ENCODE data around the gene TK2.
"Not testable (repeated sequence)": the region's sequence is repeated elsewhere in the genome, so short reads cannot be mapped to it uniquely, and the experiment has no call there.

The TK2 gene

DNA sequence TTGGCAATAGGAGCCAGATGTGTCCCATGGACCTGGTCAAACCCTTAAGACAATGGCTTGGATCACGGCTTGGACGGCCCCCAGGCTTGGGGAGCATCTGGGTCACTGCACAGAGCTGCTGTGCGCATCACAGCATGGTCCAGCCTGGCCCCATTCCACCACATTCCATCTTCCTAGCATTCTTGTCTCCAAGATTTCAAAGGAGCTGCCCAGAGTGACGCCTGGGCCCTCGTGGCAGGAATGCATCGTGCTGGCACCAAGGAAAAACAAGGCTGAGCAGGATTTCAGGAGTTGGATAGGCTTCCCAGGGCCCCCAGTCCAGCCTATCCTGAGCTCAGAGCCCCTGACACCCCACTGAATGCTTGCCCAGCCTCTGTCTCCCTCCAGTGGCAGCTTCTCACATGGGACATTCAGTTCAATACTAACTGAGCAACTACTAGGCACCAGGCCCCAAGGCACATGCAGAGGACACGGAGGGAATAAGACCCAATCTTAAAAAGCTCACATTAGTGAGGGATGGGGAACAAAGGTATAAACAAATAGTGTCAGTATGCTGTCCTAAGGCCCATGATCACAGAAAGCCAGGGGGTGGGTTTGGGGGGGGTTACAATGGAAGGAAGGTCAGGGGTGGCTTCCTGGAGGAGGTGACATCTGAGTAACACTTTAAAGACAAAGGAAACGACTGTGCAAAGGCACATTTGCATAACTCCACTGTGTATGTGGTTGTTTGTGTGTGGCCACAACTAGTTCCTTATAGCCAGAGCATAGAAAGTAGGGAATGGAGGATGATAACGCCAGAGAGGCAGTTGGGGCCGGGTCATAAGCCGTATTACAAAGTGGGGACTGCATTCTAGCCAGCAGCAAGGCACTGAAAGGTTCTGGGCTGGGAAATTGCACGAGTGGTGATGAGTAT, 34.1 kb downstream of the TK2 start:
- ATAC-seq (ENCODE audit: low read depth) (no peak), DNase-seq (ENCODE audit: low spot score in 2 of 2) (no peak)
- H3K4me3 Mint-ChIP-seq = peak overlapping the region; percentile 87
- no peaks in the 10 kb centered on the region for H3K27me3 Mint-ChIP-seq
- H3K4me1 Mint-ChIP-seq = peaks cover 44% of the 10 kb centered on the region
- H3K9me3 Mint-ChIP-seq = no peaks in the 10 kb centered on the region
- no peaks in the 10 kb centered on the region for H3K36me3 Mint-ChIP-seq
- peak overlapping the region; percentile 100 for H3K27ac Mint-ChIP-seq

DNA sequence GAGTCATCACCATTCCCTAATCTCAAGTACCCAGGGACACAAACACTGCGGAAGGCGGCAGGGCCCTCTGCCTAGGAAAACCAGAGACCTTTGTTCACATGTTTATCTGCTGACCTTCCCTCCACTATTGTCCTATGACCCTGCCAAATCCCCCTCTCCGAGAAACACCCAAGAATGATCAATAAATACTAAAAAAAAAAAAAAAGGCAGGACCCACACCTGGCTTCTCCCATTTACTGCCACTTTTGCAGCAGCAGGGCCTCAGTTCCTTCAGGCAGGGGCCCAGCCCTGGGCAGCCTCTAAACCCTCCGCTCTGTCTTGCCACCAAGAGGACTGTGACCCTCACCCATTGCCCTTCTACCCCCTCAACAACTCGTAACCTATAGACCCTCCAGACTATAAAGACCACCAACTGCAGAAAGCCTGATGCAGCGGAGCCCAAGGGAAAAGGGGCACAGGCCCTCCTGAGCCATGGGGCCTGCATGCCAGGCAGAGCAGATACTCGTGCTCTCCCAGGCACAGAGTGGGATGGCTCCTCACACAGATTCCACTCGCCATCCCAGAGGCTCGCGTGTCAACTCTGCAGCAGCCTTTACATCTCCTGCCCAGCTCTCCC, 34.8 kb downstream of the TK2 start:
- not testable (repeated sequence) for H3K36me3 Mint-ChIP-seq; H3K4me3 Mint-ChIP-seq; ATAC-seq (ENCODE audit: low read depth); H3K27me3 Mint-ChIP-seq; DNase-seq (ENCODE audit: low spot score in 2 of 2); H3K27ac Mint-ChIP-seq; H3K9me3 Mint-ChIP-seq
- peaks cover 39% of the 10 kb centered on the region for H3K4me1 Mint-ChIP-seq

DNA sequence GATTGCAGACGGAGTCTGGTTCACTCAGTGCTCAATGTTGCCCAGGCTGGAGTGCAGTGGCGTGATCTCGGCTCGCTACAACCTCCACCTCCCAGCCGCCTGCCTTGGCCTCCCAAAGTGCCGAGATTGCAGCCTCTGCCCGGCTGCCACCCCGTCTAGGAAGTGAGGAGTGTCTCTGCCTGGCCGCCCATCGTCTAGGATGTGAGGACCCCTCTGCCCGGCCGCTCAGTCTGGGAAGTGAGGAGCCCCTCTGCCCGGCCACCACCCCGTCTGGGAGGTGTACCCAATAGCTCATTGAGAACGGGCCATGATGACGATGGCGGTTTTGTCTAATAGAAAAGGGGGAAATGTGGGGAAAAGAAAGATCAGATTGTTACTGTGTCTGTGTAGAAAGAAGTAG, 35.5 kb downstream of the TK2 start:
- not testable (repeated sequence) for ATAC-seq (ENCODE audit: low read depth); DNase-seq (ENCODE audit: low spot score in 2 of 2); H3K9me3 Mint-ChIP-seq; H3K36me3 Mint-ChIP-seq; H3K4me3 Mint-ChIP-seq; H3K27me3 Mint-ChIP-seq; H3K27ac Mint-ChIP-seq
- peaks cover 32% of the 10 kb centered on the region for H3K4me1 Mint-ChIP-seq

DNA sequence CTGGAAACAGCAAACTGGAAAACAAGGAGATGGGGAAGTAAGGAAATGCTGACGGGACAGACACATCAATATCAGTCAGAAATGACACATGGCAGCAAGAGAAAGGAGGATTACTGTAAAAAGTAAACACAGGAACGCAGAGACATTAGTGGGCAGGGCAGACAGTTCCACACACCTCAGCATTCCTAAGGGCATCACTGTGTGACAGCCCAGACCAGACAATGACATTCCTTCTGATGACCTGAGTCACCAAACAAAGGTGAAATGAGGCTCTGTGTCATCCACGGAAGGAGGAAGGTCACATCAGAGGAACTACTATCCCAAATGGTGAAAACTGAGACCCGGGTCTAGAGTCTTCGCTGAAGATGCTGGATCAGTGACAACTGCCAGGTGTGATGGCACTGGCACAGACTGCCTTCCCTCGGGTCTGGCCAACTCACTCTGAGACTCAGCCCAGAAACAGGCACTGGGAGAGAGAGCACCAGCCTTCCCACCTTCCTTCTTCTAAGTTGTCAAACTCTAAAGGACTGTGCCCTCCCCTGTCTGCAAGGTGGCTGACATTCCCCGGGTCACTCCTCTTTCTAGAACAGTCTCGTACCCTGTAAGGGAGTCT, 36.7 kb downstream of the TK2 start:
- H3K36me3 Mint-ChIP-seq = no peaks in the 10 kb centered on the region
- peak overlapping the region; percentile 43 for H3K27ac Mint-ChIP-seq
- no peak for DNase-seq (ENCODE audit: low spot score in 2 of 2)
- no peak overlapping the region for H3K4me3 Mint-ChIP-seq
- no peak for ATAC-seq (ENCODE audit: low read depth)
- no peaks in the 10 kb centered on the region for H3K27me3 Mint-ChIP-seq
- peaks cover 41% of the 10 kb centered on the region for H3K4me1 Mint-ChIP-seq
- no peaks in the 10 kb centered on the region for H3K9me3 Mint-ChIP-seq

DNA sequence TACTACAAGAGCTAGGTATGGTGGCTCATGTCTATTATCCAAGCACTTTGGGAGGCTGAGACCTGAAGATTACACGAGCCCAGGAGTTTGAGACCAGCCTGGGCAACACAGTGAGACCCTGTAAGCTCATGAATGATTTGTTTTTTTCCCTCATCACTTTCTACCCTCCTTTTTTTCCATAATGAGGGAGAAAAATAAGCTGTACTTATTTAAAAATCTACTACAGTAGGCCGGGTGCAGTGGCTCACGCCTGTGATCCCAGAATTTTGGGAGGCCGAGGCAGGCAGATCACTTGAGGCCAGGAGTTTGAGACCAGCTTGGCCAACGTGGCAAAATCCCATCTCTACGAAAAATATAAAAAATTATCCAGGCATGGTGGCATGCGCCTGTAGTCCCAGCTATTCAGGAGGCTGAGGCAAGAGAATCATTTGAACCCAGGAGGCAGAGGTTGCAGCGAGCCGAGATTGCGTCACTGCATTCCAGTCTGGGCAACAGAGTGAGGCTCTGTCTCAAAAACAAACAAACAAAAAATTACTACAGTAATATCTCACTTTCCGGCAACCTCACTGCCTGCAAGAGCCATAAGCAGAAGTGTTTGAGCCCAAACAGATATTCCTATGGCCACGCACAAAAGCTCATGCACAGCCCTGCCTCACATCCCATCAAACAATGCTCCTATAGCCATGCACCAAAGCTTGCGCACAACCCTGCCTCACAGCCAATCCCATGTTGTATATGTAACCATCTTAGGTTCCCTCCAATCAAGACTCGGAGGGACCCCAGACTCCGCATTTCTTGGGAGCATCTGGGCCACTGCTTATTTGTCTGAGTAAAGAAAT, 37.4 kb downstream of the TK2 start:
- Mint-ChIP-seq H3K27me3 (no peaks in the 10 kb centered on the region), H3K36me3 (no peaks in the 10 kb centered on the region), H3K9me3 (no peaks in the 10 kb centered on the region), H3K4me1 (peaks cover 41% of the 10 kb centered on the region), H3K4me3 (no peak overlapping the region), H3K27ac (peak overlapping the region; percentile 43)
- DNase-seq (ENCODE audit: low spot score in 2 of 2) (no peak), ATAC-seq (ENCODE audit: low read depth) (no peak)

DNA sequence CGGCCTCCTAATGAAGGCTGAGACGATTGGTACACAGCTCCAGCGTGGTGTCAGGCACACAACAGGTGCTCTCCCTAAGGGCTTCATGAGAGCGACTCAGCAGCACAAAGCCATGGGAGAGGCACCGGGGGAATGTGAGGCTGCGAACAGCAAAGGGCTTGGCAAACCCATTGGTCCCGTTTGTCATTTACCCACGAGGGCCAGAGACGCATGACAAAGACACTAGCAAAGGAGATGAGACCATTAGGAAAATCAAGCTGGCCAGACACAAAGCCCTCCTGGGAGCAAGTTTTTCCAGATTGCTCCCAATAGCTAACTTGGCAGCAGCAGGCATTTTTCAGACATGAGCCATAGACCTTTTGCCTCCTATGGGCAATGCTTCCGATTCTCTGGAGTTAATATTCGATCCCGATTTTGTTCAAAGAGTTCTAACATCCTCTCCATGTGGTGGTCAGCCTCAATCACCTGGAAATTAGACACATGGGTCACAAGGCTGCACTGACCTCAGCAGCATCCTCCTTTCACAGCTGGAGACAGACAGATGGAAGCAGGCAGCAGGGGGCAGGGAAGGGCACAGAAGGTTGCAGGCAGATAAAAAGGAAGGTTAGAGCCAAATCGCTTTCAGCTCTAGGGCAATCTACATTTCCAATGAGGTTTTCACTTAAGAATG, 38.2 kb downstream of the TK2 start:
- Mint-ChIP-seq H3K27me3 (no peaks in the 10 kb centered on the region), H3K9me3 (no peaks in the 10 kb centered on the region), H3K4me3 (no peak overlapping the region), H3K36me3 (no peaks in the 10 kb centered on the region), H3K4me1 (peaks cover 35% of the 10 kb centered on the region), H3K27ac (no peak overlapping the region)
- ATAC-seq (ENCODE audit: low read depth) (no peak), DNase-seq (ENCODE audit: low spot score in 2 of 2) (no peak)

DNA sequence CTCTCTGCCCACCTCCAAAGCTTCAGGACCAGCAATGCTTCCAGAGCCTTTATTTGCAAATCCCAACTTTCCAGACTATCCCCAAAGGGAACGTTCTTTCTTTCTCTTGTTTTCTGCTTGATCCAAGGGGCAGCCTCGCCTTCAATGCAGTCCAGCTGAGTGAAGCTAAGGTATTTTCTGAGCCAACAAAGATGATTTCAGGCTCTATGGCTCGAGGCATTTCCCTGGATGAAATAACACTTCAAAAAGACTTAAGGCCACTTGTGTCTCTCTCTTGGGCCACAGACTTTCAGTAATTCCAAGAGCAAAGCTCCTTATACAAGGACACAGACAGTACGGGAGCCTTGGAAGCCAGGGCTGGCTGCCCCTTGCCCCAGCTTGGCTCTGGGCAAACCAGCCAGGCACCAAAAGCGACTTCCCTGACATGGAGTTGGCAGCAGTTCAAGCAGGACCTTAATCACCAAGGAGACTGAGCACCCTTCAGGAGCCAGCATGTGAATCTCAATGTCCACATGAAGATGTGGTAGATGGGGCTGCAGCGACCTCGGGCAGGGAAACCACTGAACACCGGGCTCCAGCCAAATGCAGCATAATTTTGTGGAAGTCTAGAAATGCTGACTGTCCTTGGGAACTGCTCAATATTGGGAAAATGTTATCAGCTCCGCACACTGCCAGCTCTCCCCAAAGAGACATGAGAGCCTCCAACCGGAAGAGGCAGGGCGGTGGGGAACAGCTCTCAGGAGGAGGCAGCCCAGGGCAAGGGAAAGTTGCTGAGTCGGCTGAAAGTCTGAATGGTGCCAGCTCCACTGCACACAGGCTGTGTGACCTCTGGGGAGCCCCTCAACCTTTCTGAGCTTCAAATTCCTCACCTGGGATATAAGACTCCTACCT, 39.0 kb downstream of the TK2 start:
- no peaks in the 10 kb centered on the region for H3K9me3 Mint-ChIP-seq

DNA sequence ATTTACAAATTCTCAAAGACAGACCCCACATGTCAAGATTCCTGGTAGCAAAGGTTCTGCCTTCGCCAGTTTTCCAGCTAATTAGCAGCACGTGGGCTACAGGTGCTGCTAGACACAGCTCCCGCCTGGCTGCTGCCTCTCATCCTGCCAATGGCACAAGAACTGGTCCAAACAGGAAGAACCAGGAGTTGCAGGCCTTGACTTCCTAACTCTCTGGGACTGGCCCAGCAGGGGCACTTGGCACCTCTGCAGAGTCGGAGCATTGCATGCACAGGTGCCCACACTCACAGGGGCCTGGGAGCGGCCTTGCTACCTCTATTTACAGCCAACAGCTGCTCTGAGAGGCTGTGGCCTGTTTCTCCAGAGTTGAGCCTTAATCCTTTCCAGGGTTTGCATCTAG, 39.6 kb downstream of the TK2 start:
- H3K4me3 Mint-ChIP-seq = no peak overlapping the region
- DNase-seq (ENCODE audit: low spot score in 2 of 2) (no peak), ATAC-seq (ENCODE audit: low read depth) (no peak)
- no peaks in the 10 kb centered on the region for H3K36me3 Mint-ChIP-seq
- no peaks in the 10 kb centered on the region for H3K9me3 Mint-ChIP-seq
- H3K27me3 Mint-ChIP-seq = no peaks in the 10 kb centered on the region
- peaks cover 27% of the 10 kb centered on the region for H3K4me1 Mint-ChIP-seq
- H3K27ac Mint-ChIP-seq = no peak overlapping the region

More for the DNA sequence above, 39.0 kb downstream of the TK2 start:
- Mint-ChIP-seq H3K27ac (no peak overlapping the region), H3K36me3 (no peaks in the 10 kb centered on the region), H3K4me1 (peaks cover 28% of the 10 kb centered on the region), H3K4me3 (no peak overlapping the region), H3K27me3 (no peaks in the 10 kb centered on the region)
- DNase-seq (ENCODE audit: low spot score in 2 of 2) = no peak
- no peak for ATAC-seq (ENCODE audit: low read depth)

DNA sequence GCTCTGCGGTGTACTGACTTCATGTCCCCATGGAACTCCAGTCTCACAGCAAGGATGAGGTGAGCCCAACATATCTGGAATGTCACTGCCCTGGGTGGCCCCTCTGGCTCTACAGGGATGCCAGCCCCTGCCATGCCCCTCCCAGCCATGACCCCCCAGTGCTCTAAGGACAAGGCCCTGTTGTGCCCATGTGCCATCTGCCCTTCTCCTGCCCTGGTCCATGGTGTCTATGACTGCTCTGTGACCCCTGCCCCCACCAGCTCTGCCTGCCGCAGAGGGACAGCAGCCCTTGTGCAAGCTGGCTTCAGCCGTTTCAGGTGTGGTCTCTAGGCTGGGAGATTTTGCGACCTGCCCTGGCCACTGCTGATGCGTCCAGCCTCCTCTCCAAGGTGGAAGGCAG, 40.3 kb downstream of the TK2 start:
- Mint-ChIP-seq H3K27ac (no peak overlapping the region), H3K4me3 (no peak overlapping the region), H3K9me3 (no peaks in the 10 kb centered on the region), H3K27me3 (no peaks in the 10 kb centered on the region), H3K36me3 (no peaks in the 10 kb centered on the region), H3K4me1 (peaks cover 25% of the 10 kb centered on the region)
- no peak for ATAC-seq (ENCODE audit: low read depth)
- no peak for DNase-seq (ENCODE audit: low spot score in 2 of 2)

DNA sequence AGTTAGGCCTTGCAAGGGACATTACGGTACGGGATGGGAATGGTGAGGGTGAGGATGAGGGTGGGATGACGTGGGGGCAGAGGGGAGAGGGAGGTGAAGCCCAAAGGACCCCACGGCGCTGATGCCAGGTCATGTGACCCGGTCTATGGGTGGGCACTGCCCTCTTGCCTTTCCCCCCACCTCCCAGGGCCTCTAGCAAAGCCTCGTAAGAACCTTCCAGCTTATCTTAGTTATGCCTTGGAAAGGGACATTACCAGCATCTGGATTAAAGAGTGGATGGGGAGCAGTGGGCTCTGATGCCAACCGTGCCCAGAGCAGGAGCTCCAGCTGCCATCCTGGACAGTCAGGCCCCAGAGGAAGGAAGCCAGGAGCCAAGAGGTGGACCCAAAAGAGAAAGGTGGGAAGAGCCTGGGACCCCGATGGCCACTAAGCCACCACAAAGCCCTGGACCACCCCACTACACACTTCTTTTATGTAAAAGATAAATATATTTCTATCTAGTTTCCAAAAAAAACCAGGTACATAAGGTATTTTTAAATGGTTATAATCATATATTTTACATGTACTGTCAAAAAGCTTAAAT, 40.9 kb downstream of the TK2 start:
- H3K4me3 Mint-ChIP-seq = peak overlapping the region; percentile 27
- H3K9me3 Mint-ChIP-seq = no peaks in the 10 kb centered on the region
- peaks cover 25% of the 10 kb centered on the region for H3K4me1 Mint-ChIP-seq
- ATAC-seq (ENCODE audit: low read depth) (no peak), DNase-seq (ENCODE audit: low spot score in 2 of 2) (no peak)
- no peaks in the 10 kb centered on the region for H3K27me3 Mint-ChIP-seq
- no peaks in the 10 kb centered on the region for H3K36me3 Mint-ChIP-seq
- peak overlapping the region; percentile 73 for H3K27ac Mint-ChIP-seq

DNA sequence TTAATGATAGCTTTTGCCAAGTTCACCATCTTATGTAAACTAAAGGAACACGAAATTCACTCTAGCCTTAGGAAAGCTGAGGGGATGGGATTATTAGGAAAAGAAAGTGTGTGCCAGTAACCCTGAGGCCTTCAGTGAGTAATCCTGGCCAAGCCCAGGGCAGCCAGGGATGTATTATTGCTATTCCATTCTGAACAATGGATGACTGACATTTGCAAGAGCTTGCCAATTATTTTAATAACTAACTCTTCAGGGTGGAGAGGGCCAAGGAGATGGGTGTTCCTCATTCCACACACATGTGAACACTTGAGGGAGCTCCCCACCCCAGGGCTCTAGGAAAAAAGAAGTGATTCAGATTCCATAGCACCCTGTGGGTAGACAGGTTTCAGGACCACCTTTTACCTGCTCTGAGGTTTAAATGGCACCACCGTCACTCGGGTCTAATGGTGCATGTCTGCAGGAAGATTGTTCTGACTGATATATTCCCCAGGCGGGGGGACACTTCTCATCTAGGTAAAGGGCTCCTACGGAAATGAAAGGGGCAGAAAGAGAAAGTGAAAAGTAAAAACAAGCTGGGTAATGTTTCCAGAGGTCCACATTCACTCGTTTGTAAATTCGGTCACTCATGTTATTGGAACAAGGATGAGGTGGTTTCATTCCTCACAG, 41.5 kb downstream of the TK2 start:
- Mint-ChIP-seq H3K4me3 (peak overlapping the region; percentile 27), H3K9me3 (no peaks in the 10 kb centered on the region), H3K4me1 (peaks cover 25% of the 10 kb centered on the region), H3K36me3 (no peaks in the 10 kb centered on the region), H3K27ac (peak overlapping the region; percentile 73), H3K27me3 (no peaks in the 10 kb centered on the region)
- ATAC-seq (ENCODE audit: low read depth) = peak; percentile 81
- DNase-seq (ENCODE audit: low spot score in 2 of 2) = no peak

DNA sequence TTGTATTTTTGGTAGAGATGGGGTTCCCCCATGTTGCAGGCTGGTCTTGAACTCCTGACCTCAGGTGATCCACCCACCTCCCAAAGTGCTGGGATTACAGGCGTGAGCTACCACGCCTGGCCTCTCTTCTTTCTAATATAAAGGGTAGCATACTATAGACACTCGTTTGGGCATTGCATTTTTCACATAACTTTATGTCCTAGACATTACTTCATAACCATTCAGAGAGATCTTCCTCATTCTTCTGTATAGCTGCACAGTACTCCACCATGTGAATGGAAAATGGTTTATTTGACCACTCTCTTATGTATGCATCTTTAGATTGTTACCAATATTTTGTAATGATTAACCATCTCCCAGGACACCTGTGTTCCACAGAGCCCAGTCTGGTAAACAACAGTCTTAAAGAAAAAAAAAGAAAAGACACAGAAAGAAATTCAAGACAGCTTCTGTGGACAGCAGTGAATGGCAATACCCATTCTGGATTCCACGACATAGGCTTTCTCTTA, 42.1 kb downstream of the TK2 start:
- peaks cover 22% of the 10 kb centered on the region for H3K4me1 Mint-ChIP-seq
- no peaks in the 10 kb centered on the region for H3K27me3 Mint-ChIP-seq
- no peaks in the 10 kb centered on the region for H3K36me3 Mint-ChIP-seq
- no peaks in the 10 kb centered on the region for H3K9me3 Mint-ChIP-seq
- H3K27ac Mint-ChIP-seq = no peak overlapping the region
- DNase-seq (ENCODE audit: low spot score in 2 of 2) = no peak
- ATAC-seq (ENCODE audit: low read depth) = no peak
- H3K4me3 Mint-ChIP-seq = no peak overlapping the region
